ENCODE measurements around the gene PGA3.
"Not testable (repeated sequence)": the region's sequence is repeated elsewhere in the genome, so short reads cannot be mapped to it uniquely, and the experiment has no call there.

PGA3 gene

GRCh38 chr11:61207636-61208310 is 4.5 kb downstream of the PGA3 start:
- not testable (repeated sequence) for DNase-seq (ENCODE audit: low read depth)

GRCh38 chr11:61210629-61211028 is 7.3 kb downstream of the PGA3 start:
- not testable (repeated sequence) for DNase-seq (ENCODE audit: low read depth)

- DNase-seq (ENCODE audit: low read depth), result not testable (repeated sequence)
Observed at GRCh38 chr11:61211327-61211952, 8.1 kb downstream of the PGA3 start.

DNA sequence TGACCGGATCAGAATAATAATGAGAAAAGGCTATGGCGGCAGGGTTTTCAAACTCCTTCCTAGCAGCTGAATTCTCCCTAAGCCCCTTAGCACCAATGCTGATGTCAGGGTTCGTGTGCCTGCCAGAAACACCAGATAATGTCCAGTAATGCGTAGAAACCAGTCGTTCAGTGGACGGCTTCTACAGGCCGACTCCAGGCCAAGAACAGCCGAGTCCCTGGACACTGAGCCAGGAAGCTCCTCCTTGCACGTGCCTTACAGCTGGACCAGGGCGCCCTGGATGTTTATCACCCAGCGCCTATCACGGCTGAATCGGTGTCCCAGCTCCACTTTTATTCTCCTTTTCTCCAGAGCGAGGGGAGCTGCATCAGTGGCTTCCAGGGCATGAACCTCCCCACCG is 8.9 kb downstream of the PGA3 start:
- DNase-seq (ENCODE audit: low read depth), result not testable (repeated sequence)

- not testable (repeated sequence) for DNase-seq (ENCODE audit: low read depth)
Observed at GRCh38 chr11:61213711-61214324, 10.5 kb downstream of the PGA3 start.

DNA sequence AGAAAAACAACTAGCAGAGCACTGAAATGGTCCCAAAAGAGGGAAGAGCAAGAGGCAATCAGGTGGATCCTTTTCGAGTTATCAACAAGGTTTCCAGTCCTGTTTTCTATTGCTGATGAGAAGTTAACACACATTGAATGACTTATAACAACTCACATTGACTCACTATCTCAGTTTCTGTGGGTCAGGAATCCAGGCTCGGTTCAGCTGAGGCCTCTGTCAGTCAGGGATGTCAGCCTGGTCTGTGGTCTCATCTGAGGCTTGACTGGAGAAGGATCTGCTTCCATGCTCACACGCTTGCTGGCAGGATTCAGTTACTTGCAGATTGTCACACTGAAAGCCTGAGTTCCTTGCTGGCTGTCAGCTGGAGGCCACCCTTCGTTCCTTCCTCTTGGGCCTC is 15.0 kb downstream of the PGA3 start:
- not testable (repeated sequence) for DNase-seq (ENCODE audit: low read depth)

DNA sequence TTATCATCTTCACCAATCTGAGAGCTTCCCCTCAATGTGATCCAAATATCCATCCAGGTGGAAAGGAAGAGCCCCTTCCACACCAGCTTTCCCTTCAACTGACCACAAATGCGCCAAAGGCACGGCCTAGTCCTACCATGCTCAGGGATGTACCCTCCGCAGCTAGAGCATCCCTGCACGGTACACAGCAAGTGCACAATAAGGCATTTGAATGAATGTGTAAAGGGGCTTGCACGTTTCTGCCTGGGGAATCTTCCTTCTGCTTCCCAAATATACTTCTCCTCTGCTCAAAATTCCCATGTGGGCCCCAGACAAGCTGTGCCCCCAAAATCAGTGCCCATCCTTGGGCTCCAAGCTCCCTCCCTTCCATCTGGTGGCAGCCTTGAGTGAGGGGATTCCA is 15.7 kb downstream of the PGA3 start:
- not testable (repeated sequence) for DNase-seq (ENCODE audit: low read depth)

DNA sequence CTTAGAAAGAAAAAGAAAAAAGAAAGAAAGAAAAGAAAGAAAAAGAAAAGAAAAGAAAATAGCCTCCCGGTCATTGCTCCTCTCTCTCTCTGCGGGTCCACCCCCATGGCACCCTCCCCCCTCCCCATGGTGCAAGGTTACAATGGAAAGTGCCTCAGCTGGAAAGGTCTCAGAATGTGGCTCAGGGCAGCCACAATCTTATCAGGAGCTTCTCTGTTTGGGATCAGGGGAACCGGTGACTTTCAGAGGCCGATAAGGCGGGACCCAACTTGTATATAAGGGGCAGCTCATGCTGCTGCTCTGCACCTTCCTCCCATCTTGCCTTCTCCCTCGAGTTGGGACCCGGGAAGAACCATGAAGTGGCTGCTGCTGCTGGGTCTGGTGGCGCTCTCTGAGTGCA is 18.7 kb downstream of the PGA3 start, which contains the start of gene PGA4:
PGA4 (plus strand) TSS at position 301 of the 400 bp plus-strand sequence; CDS start at position 355, 54 bp downstream.
- DNase-seq (ENCODE audit: low read depth), result not testable (repeated sequence)

- DNase-seq (ENCODE audit: low read depth), result not testable (repeated sequence)
Observed at GRCh38 chr11:61222692-61223091, 19.4 kb downstream of the PGA3 start.

GRCh38 chr11:61226457-61227137 is 23.3 kb downstream of the PGA3 start:
- DNase-seq (ENCODE audit: low read depth), result not testable (repeated sequence)

GRCh38 chr11:61229458-61229857 is 26.1 kb downstream of the PGA3 start:
- not testable (repeated sequence) for DNase-seq (ENCODE audit: low read depth)

DNA sequence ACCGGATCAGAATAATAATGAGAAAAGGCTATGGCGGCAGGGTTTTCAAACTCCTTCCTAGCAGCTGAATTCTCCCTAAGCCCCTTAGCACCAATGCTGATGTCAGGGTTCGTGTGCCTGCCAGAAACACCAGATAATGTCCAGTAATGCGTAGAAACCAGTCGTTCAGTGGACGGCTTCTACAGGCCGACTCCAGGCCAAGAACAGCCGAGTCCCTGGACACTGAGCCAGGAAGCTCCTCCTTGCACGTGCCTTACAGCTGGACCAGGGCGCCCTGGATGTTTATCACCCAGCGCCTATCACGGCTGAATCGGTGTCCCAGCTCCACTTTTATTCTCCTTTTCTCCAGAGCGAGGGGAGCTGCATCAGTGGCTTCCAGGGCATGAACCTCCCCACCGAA is 27.7 kb downstream of the PGA3 start:
- not testable (repeated sequence) for DNase-seq (ENCODE audit: low read depth)

DNA sequence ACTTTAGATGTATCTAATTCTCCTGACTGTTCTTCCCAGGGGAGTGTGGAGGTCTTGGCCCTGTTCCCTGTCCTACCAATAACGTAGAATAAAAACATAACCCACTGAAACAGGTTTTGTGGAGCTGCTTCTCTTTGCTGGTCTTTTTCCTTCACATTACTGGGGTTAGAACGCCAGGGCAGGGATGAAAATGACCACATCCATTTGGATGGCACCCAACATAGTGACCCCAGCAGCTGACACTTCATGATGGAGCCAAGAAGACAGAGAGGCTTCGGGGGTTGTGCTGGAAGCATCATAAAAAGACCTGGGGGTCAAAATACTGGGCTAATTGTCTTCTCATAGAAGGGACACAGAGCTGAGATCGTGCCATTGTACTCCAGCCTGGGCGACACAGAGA is 28.3 kb downstream of the PGA3 start:
- not testable (repeated sequence) for DNase-seq (ENCODE audit: low read depth)

- DNase-seq (ENCODE audit: low read depth), result not testable (repeated sequence)
Observed at GRCh38 chr11:61232548-61233145, 29.3 kb downstream of the PGA3 start.

GRCh38 chr11:61237130-61237529 is 33.8 kb downstream of the PGA3 start:
- DNase-seq (ENCODE audit: low read depth), result not testable (repeated sequence)

- not testable (repeated sequence) for DNase-seq (ENCODE audit: low read depth)
Observed at GRCh38 chr11:61240288-61240687, 37.0 kb downstream of the PGA3 start.

GRCh38 chr11:61240875-61241274 is 37.6 kb downstream of the PGA3 start, which contains the start of gene PGA5:
TSS of gene PGA5 (plus strand) at chr11:61241175. CDS start at chr11:61241227, 52 bp downstream.
- DNase-seq (ENCODE audit: low read depth), result not testable (repeated sequence)

GRCh38 chr11:61241526-61241925 is 38.2 kb downstream of the PGA3 start:
- not testable (repeated sequence) for DNase-seq (ENCODE audit: low read depth)

- not testable (repeated sequence) for DNase-seq (ENCODE audit: low read depth)
Observed at GRCh38 chr11:61245284-61245964, 42.1 kb downstream of the PGA3 start.

DNA sequence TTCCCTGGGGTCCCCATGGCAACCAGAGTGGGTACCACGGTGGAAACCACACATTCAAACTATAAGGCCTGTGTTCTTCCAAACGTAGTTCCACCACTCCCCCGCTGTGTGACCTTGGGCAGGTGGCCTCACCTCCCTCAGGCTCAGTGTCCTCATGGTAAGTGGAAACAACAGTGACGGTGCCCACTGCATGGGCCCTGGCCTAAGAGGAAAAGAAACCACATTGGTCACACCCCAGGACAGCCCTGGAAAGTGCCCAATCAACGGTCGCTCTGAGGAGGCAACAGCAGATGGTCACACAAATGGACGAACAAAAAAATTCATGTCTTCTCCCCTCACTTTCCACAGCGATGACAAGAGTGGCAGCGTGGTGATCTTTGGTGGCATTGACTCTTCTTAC is 44.8 kb downstream of the PGA3 start:
- not testable (repeated sequence) for DNase-seq (ENCODE audit: low read depth)

DNA sequence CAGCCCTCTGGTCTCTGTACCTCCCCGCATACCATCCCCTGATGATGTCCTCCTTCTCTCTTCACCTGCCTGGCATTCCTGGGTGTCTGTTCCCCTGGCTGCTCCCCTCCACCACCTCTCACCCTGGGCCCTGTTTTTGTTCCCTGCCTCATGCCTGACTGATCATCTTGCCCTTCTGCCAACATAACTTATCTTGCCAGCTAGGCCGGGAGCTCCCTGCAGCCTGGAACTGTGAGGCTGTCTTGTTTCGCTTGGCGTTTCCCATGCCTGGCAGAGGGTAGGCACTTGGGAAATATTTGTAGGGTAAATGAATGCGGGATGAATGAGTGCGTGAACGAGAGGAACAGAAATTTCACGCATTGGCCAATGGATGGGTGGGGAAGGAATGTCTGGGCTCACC is 45.9 kb downstream of the PGA3 start:
- DNase-seq (ENCODE audit: low read depth), result not testable (repeated sequence)
